ENCODE data around the gene C15orf39. TPM values are rescaled to one million over a fixed set of nuclear protein-coding genes. Genes with fewer than 3 reads are reported as not detected.

Gene C15orf39
- 10 to 100 TPM; 11.7 to 17.0 TPM for total RNA-seq

GRCh38 chr15:75201616-75202250, at the start of gene C15orf39:
Gene C15orf39, plus strand, starts transcription at chr15:75201882. Its CDS starts 4,167 bp downstream, at chr15:75206049.

GRCh38 chr15:75258034-75258433, 56.4 kb downstream of the C15orf39 start, which contains the start of gene GOLGA6C:
Gene GOLGA6C, plus strand, starts transcription at chr15:75258334. Its CDS starts 265 bp downstream, at chr15:75258599.

Small RNA genes lying within 50 kb of the gene (small RNA-seq; reads per million reads assigned to genes)
- gene AC068338.1, result 0 reads per million in 2 donors

Other genes with a start within 250 kb of the C15orf39 start
- gene RPP25, start 245.1 kb upstream of the C15orf39 start, total RNA-seq, result 10 to 100 TPM; 29.6 to 67.3 TPM
- gene SCAMP5, start 206.3 kb upstream of the C15orf39 start, total RNA-seq, result 10 to 100 TPM in 1 of 2 donors, 1 to 10 TPM in 1; 10.0 to 10.3 TPM
- 10 to 100 TPM; 14.8 to 19.6 TPM for gene PPCDC, start 178.3 kb upstream of the C15orf39 start, total RNA-seq
- gene GOLGA6C, start 56.5 kb downstream of the C15orf39 start, total RNA-seq, result not detected
- gene GOLGA6D, start 81.0 kb downstream of the C15orf39 start, total RNA-seq, result under 1 TPM in 1 of 2 donors, not detected in 1; under 0.01 TPM
- 100 to 1,000 TPM; 130 to 190 TPM for gene COMMD4, start 134.2 kb downstream of the C15orf39 start, total RNA-seq
- 1 to 10 TPM; 5.7 to 8.6 TPM for gene NEIL1, start 145.2 kb downstream of the C15orf39 start, total RNA-seq
- 100 to 1,000 TPM in 1 of 2 donors, 10 to 100 TPM in 1; 89.6 to 131 TPM for gene MAN2C1, start 166.7 kb downstream of the C15orf39 start, total RNA-seq
- gene SIN3A, start 249.8 kb downstream of the C15orf39 start, total RNA-seq, result 10 to 100 TPM; 18.9 to 28.6 TPM